Measurements from ENCODE around the gene STMND1.
A peak's percentile ranks its signal among the peaks of the same experiment; 100 is the strongest.

STMND1 gene

DNA sequence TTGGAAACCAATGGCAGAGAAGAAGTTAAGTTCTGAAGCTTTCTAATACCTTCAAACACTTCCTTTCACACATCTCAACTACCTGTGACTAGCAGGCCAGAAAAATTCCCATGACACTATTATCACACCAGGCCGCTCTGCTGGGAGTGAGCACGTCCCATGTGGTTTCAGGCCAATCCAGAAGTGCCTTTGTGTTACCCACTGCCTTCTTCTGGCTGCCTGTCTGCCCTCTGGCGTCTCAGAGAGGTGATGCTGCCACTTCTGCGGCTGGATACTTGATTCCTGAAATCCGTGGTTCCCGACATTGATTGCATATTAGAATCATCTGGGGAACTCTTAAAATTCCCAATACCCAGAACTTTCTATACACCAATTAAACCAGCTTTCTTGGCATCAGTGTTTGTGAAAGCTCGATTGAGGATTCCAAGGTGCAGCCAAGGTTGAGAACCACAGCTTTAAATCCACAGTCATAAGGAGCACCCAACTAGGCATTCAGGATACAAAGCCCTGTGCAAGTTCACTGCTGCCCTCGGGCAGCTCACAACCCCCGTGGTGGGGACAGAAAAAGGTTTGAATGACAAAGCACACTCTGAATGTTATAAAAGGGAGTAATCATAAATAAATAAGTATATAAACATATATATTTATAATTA lies 65.6 kb downstream of the STMND1 start:
- DNase-seq = peak; percentile 23

DNA sequence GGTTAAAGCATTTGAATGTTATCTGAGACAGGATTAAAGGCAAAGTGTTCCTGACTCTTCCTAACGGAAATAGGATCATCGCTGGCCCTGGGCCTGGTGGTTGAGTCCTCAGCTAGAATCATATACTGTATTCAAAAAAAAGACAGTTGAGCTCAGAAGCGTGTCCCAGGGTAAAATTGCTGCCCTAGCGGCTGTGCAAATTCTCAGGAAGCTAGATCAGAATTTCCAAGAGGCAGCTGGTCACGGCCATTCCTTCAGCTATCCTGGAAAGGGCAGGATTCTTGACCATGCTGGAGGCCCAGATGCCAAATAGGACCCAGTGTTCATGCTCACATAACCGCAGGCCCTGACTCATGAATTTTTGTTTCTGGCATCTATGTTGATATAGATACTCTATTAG lies 67.4 kb downstream of the STMND1 start:
- no peak for DNase-seq

DNA sequence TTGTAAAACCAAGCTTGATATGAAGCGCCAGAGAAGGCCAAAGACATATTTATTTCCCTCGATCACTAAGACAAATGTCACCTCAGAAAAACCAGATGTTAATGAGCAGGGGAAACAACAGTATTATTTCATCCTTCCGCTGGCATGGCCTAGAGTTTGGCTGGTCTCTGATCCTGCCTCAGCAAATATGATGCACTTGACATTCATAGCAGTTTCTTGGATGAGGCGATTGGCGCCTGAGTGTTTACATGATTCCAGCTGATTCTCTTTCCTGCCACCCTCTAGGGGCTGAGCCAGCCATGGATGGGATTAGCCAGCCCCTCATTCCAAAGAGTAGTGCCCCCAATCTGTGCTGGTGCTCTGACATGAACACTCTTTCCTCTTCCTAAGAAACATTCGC lies 67.9 kb downstream of the STMND1 start:
- DNase-seq = no peak

DNA sequence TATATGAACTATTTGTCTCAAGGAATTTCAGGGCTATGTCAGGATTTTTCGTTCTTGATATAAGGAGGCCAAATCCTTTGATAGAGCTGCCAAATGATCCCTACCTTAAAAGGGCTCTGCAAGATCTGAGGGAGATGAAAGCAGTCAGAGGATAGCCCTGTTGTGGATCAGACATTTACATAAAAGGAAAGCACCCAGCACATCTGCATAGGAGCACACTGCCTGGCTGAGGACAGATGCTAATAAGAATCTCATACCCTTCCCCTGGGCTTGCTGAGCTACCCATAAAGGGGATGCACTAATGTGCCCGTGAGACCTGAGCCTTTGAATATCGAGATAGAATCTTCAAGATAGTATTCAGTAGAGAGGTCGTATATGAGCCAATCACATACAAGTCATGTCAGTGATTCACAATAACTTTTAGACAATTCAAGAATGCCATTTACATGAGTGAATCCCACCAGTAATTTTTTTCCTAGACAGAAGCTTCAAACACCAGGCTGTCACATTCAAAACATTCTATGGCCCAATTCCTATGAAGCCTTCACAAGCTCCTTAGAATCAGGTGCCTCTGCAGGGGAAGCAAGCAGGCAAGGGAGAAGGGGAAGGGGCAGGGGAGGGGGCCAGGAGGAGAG lies 71.1 kb downstream of the STMND1 start:
- no peak for DNase-seq

DNA sequence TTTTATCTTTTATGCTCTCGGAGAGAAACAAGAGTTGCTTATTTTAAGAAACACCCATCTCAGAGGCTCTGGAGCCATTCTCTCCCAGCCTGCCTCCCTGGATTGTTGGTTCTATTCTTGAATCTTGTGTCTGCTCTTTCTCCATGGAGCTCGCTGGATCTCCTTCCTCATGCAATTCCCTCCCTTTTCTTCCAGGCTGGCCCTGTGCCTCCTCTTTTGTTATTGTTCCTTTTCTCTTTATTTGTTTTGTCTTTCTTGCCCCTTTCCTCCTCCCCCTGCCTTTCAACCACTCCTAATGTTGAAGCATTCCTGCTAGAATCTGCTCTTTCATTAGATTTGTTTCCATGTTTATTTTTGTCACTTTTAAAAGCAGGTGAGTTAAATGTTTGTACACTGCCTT lies 76.5 kb downstream of the STMND1 start:
- DNase-seq = no peak

DNA sequence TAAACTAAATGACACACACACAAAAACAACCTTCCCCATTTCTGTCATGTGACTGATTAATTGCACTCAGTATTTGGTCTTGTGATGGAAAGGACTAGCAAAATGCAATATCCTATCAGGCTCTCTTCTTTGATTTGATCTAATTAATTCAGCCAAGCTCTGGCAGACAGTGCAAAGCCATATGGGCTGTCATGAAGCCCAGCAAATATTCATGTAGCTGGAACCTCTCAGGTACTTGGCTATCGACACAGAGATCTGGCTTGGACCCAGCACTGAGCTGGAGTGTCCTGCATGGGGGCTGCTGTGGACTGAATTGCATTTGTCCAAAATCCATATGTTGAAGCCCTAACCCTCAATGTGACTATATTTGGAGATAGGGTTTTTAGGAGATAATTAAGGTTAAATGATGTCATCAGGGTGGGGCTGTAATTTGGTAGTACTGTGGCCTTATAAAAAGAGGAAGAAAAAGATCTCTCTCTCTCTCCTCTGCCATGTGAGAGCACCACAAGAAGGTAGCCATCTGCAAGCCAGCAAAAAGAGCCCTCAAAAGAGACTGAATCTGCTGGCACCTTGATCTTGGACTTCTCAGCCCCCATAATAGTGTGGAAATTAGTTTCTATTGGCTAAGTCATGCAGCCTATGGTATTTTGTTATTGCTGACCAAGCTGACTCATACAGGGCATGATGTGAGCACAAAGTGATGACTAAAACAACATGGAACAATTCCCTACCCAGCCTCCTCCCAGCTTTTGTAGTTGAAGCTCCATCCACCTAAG lies 77.1 kb downstream of the STMND1 start:
- DNase-seq = peak; percentile 40

DNA sequence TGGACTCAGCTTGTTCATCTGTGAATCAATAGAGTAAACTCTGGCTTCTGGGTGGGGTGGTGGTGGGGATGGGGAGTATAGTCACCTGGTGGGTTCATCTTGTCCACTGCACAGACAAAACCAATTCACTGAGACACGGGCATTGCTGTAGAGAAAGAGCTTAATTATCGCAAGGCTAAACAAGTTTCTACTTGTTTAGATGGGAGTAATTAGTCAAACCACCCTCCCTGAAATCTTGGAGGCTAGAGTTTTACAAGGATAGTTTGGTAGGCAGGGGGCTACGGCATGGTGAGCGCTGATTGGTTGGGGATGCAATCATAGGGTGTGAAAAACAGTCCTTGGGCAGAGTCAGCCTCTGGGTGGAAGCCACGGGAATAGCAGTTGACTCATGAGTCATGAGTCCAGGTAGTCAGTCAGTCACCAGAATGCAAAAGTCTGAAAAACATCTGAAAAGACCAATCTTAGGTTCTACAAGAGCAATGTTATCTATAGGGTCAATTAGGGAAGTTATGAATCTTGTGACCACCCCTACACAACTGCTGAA lies 77.8 kb downstream of the STMND1 start:
- no peak for DNase-seq

Measured in NCI-H2171 treated with DMSO at 0.1 percent for 48 hours (cell line).